Endometrial microvascular endothelial cells (primary cell): ENCODE results near the gene YKT6. TPM values are rescaled to one million over a fixed set of nuclear protein-coding genes. Genes with fewer than 3 reads are reported as not detected.

Experiments used
- in situ Hi-C: cut with HindIII; loops from 2 replicates; pipeline ENCODE4 v1.10.0; 2017; ENCODE audit warnings: low sequenced_read_pairs, low pct_unique_long_range_greater_than_20kb; ENCODE audit errors: inconsistent ontology term
- total RNA-seq: library from RNA; depleted of rRNA; stranded (reverse); fragments of >200 nt; gene quantifications from one replicate; pipeline ENCODE4 v1.2.3, GENCODE V29; 2015; ENCODE audit errors: inconsistent ontology term

Gene YKT6
- total RNA-seq, 1 donor from 2014 or later, result 135 TPM

DNA sequence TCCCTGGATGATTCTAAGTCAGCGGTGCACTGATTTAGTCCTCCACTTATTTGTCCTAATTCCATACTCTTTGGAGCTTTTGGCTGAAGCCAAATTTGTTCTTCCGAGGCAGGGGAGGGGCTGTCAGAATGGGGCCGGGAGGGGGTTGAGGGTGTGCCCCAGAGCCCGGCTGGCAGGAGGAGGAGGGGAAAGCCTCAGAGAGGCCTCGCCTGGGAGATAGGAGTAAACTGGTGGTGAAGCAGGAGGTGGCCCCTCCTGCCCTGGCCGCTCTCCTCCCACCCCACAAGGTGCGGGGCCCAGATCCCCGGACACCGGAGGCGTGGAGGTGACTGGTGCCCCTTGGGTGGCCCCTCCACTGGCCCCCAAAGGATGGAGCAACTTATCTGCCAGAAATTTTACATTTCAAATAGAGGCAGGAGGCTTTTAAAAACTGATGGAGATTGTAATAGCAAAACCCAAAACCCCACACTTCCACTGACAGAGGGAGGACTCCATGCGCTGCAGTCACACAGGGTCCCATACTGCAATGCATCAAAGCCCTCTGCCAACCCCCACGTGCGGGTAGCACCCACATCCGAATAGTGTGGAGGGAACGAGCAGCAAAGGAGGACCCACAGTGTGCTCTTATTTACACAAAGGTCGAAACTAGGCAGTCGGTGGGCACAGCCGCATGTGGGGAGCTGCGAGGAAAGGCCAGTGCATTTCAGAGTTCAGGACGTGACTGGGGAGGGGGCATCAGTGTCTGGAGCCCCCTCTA lies 62.7 kb downstream of the YKT6 start:
- in situ Hi-C loops, result no loop called here

Other genes starting within 250 kb of the YKT6 start
- gene SPDYE1, start 203.1 kb upstream of the YKT6 start, total RNA-seq, result not detected
- gene DBNL, start 156.3 kb upstream of the YKT6 start, total RNA-seq, result 199 TPM
- not detected for gene PGAM2, start 135.4 kb upstream of the YKT6 start, total RNA-seq
- 24.1 TPM for gene POLM, start 118.4 kb upstream of the YKT6 start, total RNA-seq
- gene AEBP1, start 96.6 kb upstream of the YKT6 start, total RNA-seq, result 23.8 TPM
- 102 TPM for gene POLD2, start 77.4 kb upstream of the YKT6 start, total RNA-seq
- not detected for gene MYL7, start 59.6 kb upstream of the YKT6 start, total RNA-seq
- gene GCK, start 11.5 kb upstream of the YKT6 start, total RNA-seq, result 0.28 TPM
- not detected for gene CAMK2B, start 124.6 kb downstream of the YKT6 start, total RNA-seq